Middle frontal gyrus (tissue), 1 donor: ENCODE data around the gene LITAF.

Experiments
- DNase-seq: peaks from one replicate; pipeline ENCODE4 v3.0.0-alpha.2; 2015; ENCODE audit warnings: low spot score; ENCODE audit errors: extremely low spot score

LITAF gene

DNA sequence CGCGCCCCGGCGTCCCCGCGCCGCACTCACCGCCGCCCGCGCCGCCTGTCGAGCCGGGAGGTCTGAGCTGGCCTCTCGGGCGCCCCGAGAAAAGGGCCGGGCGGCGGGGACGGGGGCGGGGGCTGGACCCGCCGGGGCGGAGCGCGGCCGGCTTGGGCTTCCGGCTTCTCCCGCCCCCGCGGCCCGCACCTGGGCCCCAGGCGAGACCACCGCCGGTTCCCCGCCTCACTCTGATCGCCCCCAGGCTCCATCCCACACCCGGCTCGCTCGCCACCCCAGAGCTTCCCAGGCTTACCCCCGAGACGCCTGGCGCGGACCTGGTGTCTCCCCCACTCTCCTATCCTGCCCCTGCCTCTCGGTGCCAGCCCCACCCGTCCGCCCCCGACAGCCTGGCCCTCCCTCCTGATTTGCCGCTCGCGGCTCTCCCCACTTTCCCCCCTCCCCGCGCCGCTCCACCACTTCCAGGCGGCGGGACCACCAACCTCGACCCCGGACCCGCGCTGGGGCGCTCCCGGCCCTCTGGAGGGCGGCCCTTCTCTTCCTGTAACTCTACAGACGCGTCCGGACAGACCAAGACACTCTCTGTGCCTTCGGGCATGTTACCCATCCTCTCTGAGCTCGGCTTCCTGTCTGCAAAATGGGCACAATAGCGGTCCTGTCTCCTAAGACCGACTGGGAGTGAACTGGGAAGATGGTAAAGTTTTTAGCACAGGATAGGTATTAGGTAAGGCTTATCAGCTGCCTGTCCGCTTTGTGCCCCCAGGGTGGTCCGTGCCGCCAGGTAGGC is at the start of gene LITAF:
TSS of gene LITAF (minus strand) at position 64 of the 787 bp plus-strand sequence. CDS start 30,189 bp downstream, outside the sequence.
- DNase-seq: no peak

DNA sequence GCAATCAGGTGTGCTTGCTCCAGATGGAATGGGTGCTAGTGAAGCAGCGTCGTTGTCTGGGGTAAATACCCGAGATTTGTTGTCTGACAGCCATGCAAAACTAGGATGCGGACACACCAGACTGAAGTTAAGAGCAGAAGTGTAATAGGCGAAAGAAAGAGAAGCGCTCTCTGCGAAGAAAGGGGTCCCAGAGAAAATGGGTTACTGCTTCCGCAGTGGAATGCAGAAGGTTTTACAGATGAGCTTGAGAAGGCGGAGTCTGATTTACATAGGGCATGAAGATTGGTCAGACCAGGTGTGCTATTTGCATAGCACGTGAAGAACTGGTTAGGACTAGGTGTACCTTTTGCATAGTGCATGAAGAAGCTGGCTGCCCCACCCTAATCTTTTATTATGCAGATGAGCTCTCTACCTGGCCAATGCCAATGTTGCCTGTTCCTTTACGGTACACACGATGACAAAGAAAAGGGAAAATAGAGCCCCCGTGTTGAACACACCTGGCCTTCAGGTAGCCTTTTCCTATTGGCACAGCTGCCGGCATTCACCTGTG is 49.5 kb upstream of the LITAF start:
- DNase-seq: no peak

DNA sequence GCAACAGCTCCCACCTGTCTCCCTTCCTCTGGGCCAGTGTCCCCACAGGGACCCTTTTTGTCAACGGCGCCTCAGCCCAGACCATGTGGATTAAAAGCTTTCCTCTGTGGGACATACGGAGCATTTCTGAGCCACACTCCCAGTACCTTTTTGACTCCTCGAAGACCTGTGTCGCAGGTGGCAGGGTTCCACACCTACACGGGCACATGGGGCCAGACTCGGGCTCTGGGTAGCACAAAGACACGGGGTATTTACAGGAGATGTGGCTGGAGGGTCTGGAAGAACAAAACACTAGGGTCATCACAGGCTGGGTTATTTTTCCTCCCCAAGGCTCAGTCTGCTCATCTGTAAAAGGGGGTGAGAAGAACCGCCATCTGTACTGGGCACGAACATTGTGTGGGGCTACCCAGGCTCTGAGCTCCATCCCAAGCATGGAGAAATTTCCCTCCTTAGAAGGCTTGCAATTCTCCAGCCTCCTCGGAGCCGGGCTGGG is 49.0 kb upstream of the LITAF start:
- DNase-seq: no peak

DNA sequence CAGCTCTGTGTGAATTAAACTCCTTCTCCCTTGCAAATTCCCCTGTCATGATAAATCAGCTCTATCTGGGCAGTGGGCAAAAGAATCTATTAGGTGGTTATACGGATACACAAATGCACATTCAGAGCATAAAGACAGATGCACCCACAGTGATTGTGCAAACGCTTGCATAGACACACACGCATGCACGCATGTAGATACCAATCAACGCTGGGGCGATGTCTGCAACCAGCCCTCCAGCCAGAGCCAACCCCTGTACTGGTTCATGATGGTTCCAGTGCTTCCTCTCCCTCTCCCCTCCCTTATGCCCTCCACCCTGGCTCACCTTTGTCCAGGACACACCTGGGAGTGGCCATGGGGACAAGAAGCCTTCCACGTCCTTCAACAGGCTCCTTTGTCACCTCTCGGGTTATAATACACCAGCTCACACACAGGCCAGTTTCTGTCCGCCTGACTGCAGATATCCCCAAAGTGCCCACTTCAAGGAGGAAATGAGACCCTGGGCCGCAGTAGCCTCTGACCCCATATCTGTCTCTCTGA is 48.5 kb upstream of the LITAF start:
- DNase-seq: no peak

DNA sequence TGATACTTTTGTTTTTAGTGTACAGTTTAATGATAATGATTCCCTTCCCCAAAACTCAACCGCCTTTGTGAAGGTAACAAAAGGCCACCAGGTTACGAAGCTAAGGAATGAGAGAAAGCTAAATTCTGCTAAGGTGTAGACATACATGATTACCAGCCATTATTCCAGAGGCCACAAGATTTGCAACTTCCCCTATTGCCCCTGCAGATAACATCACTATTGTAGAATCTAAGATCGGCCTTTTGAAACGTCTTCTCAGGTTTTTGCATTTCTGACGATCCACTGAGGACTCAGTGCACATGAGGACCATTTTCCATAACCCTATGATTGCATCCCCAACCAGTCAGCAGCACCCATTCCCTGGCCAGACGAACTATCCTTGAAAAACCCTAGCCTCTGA is 47.6 kb upstream of the LITAF start:
- no peak for DNase-seq

DNA sequence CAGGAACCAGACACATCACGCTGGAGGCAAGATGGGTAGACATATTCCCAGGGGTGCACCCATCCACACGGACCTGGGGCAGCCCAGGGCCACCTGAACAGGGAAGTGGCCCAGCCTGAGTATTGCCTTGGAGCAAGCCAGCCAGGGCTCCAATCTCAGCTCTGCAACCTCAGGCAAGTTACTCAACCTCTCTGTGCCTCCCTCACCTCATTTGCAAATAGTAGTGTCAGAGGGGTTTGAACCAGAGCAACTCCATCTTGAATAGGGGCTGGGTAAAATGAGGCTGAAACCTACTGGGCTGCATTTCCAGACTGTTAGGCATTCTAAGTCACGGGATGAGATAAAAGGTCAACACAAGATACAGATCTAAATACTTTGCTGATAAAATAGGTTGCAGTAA is 46.4 kb upstream of the LITAF start:
- no peak for DNase-seq

DNA sequence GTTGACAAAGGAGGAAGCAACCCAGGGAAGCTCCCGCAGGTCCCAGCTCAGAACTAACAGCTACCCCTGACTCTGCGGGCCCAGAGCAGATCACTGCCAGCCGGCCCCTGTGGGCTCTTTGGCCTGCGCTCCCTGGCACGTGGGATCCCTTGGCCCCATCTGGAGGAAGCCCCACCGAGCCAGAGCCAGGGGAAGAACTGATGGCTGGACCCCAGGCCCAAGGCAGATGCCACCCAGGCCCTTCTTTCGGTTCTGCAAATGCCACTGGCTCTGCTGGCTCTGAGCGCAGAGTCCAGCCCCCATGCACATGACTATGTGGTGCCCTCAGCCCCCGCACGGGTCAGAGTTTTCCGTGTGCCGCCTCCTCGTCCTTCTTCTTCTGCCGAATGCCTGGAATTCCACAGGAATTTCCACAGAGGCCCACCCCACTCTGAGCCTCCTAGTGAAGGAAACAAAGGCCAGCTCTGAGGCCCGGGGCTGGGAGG is 45.8 kb upstream of the LITAF start:
- DNase-seq: no peak

DNA sequence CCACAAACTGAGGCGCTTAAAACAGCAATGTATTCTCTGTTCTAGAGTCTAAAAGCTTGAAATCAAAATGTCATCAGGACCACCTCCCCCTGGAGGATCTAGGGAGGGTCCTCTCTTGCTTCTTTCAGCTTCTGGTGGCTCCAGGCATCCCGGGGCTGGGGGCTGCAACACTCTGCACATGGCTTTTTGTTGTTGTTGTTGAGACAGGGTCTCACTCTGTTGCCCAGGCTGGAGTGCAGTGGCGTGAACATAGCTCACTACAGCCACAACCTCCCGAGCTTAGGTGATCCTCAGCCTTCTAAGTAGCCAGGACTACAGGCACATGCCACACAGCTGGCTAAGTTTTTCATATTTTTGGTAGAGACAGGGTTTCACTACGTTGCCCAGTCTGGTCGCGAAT is 44.5 kb upstream of the LITAF start:
- DNase-seq: no peak

DNA sequence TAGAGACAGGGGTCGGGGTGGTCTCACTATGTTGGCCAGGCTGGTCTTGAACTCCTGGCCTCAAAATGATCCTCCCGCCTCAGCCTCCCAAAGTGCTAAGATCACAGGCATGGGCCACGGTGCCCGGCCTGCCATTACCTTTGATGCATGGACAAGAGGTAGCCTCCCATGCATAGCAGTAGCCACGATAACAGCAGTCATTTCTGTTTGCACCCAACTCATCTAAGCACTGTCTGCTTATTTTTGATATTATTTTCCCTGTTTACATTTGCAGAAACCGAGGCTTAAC is 44.0 kb upstream of the LITAF start:
- DNase-seq: no peak

DNA sequence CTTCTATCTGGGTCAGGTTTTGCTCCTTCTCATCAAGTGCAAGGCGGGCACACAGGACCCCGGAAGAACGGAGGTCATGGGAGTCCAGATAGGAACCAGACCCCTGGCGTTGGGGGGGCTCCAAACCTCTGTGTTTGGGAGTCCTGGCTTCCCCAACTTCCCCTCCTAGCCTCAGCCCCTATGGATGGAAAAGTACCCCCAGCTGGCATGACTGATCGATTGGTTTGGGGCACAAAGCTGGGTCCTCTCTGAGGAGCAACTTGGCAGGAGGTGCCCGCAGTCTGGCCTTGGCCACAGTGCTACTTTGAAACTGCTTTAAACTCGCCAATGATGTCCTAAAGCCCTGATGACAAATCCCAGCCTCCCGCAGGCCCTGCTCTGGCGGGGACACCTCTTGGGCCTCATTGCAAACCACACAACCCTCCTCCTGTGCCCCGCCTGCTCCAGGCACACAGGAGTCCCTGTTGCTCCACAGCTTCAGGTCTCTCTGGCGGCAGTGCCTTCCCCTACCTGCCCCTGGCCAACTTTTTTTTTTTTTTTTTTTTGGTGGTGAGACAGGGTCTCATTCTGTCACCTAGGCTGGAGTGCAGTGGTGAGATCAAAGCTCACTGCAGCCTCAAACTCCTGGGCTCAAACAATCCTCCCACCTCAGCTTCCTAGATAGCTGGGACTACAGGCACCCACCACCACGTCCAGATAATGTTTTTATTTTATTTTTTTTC is 43.5 kb upstream of the LITAF start:
- no peak for DNase-seq

DNA sequence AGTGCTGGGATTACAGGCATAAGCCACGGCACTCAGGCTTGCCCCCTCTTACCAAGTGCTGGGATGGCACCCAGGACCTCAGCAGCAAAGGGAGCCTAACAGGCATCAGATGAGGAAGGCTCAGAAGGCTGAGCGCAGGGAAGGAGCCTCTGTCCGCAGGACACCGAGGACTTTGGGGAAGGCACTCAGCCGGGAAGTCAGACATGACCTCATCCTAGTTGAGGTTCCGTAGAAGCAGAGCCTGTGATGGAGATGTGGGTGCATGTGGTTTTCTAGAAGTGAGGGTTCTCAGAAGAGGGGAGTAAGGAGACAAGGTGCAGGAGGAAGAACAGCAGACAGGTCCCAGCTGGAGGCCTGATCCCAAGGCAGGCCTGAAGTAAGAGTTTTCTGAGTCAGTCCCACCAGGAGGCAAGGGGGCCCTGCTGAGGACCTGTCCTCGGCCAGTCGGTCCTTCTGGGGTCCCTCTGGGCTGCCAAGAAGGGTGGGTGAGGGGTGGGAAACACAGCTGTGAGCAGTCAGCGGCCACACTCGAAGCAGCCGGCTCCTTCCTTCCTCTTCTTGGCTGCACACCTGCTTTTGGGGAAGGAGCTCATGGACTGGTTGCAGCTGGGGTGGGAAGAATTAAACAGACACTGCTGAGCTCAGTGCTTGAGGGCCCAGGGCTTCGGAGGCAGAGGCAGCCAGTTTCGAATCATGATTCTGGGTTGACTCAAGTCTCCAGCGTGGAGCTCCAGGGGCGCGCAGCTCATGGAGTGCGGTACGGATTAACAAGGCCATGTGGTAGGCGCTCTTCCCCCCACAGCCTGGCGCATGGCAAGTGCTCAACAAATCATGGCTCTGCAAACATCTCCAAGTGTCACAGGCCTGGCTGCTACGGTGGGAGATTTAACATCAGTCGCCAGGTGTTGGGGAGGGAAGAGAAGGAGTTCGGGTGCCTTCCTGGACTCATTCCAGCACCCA is 42.6 kb upstream of the LITAF start:
- no peak for DNase-seq

DNA sequence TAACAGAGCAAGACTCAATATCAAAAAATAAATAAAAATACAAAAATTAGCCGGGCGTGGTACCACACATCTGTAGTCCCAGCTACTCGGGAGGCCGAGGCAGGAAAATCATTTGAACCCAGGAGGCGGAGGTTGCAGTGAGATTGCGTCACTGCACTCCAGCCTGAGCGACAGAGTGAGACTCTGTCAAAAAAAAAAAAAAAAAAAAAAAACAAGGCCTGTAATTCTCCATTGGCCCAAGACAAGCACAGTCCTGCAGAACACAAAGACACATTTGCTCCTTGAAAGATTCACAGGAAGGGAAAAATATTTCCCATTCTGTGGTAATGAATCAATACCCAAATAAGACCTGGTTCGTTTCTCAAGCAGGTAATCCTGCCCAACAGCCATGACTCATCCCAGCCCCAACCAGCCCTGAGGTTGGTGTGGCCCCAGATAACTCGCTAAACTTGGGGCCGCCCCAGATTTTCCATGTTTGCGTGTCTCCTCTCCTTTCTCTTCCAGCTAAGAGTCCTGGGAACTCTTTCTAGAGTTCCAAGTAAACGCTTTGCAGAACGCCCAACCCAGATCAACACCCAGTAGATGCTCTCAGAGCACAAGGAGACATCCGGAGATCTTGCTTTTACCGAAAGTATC is 41.2 kb upstream of the LITAF start:
- DNase-seq: no peak

DNA sequence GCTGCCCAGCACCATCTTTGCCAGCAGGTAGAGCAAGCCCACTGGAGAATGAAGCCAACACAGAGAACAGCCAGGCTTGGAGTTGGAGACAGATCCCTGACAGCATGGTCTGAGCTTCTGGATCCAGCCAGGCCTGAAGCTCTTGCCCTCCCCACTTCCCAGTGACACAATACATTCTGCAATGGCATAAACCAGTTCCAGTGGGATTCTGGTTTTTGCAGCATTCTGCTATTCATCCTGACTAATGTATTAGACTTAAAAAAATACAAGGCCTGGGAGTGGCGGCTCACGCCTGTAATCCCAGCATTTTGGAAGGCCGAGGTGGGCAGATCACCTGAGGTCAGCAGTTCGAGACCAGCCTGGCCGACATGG is 40.6 kb upstream of the LITAF start:
- no peak for DNase-seq

DNA sequence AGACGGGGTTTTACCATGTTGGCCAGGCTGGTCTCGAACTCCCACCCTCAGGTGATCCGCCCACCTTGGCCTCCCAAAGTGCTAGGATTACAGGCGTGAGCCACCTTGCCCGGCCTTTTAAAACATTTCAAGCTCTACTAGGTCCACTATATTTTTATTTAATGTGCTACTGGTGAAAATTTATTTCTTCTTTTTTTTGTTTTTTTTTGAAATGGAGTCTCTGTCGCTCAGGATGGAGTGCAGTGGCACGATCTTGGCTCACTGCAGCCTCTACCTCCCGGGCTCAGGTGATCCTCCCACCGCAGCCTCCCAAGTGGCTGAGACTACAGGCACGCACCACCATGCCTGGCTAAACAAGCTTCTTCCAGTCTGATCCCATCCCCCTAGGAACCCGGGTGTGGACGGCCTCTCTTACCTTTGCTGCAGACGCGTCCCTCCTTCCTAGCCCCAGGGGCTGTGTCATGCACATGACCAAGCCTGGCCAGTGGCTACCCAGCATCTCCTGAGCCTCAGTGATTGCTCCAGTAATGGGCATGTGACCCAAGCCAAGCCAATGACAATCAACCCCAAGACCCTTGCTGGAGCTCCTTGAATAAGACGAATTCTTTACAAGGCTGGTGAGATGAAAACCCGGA is 40.1 kb upstream of the LITAF start:
- no peak for DNase-seq

DNA sequence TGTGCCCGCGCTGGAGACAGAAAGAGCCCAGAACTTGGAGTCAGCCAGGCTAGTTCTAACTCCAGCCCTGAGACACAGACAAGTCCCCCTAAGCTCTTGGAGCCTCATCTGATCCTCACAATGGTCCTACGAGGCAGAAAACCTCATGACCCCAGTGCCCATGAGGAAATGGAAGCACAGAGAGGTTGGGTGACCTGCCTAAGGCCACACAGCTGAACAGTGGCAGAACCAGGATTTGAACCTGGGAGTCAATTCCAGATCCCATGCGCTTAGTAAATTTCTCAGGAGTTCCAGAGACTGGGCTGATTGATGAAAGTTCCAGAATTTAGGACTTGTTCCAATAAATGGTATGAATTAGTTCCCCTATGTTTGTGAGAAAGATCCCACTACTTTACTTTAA is 39.0 kb upstream of the LITAF start:
- no peak for DNase-seq

DNA sequence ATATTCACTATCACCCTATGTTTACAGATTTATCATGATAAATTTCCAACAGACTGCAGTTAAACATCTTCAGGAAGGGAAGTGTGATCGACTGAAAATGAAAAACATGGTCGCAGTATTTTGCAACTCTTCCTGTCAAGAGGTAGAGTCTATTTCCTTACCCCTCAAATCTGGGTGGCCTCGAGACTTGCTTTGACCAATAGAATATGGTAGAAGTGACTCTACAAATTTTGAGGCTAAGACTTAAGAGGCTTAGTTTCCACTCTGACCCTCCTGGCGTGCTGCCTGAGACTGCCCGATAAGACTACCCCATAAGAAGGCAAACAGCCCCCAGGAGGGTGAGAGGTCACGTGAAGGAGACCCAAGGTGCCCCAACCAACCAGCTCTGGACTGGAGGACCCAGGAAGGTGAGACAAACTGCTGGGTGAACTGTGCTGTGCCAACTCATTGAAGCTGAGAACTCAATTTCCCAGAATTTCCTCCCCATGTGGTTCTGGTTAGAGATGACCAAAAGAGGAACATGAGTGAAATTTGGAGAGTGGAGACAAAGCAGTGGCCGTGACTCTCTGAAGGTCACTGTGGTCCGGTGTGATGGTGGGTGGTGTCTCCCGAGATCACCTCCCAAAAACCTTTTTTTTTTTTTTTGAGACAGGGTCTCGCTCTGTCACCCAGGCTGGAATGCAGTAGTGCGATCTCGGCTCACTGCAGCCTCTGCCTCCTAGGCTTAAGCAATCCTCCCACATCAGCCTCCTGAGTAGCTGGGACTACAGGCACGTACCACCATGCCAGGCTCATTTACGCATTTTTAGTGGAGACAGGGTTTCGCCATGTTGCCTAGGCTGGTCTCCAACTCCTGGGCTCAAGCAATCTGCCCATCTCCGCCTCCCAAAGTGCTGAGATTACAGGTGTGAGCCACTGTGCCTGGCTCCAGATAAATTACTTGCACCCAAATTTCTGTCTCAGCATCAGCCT is 38.2 kb upstream of the LITAF start:
- no peak for DNase-seq

DNA sequence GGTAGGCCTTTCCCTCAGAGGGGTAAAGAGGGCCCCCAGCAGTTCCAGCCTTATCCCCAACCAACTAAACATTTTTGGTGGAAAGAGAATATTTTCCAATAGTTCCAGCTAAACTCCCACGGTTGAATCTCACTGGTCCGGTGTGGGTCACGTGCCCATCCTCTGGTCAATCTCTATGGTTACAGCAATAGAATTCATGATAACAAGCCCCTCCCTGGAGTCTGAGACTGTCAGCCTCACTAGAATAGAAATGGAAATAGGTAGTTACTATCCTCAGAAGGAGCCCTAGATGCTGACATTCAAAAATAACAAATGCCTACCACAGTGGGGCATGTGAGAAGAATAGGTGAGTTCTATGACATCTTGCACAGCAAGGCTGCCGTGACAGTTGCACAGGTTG is 37.5 kb upstream of the LITAF start:
- DNase-seq: no peak

DNA sequence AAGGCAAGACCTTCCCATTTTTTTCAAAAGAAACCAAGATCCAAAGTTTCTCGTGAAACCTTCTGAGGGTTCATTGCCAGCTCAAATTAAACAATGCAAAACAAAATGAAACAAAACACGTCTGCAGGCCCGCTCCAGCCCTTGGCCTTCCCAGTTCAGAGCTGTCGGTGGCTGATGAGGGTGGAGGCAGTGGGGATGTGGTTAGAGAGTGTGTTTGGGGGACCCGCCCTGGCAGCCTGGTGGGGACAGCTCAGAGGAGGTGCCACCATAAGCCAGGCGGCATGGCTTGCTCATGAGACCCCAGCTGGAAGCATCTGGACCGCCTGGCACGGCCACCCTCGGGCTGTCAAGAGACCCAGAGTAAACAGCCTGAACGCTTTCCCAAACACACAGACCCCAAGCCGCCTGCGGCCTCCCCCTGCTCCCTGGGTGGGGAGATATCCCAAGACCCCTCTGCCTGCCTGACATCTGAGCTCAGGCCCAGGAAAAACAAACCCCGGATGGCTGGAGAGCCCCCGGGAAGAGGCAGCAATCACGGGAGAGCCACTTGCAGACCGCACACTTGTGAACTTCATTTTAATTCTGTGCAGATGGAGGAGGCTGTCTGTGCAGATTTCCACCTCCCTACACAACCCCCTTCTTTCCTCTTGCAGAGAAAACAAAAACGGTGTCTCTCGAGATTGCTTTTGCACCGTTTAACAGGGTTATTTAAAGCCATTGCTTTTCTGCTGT is 35.4 kb upstream of the LITAF start:
- no peak for DNase-seq
